GM23248 (cell line): ENCODE results near the gene NPAS3. TPM values are rescaled to one million over a fixed set of nuclear protein-coding genes. Genes with fewer than 3 reads are reported as not detected.

Experiments used
- DNase-seq: peaks from one replicate; pipeline ENCODE4 v3.0.0-alpha.2; 2015
- H2AFZ ChIP-seq: fragments of 200-600 bp; sonication (generic); 2 replicates; pipeline ENCODE4 v1.6.1; 2016; ENCODE audit warnings: antibody characterized with exemption
- H3F3A ChIP-seq: fragments of 200-600 bp; sonication (generic); 2 replicates; pipeline ENCODE4 v1.6.1; 2016; ENCODE audit warnings: mild to moderate bottlenecking, antibody characterized with exemption, mixed run types; ENCODE audit not compliant: insufficient read depth
- H3K27ac ChIP-seq: fragments of 200-600 bp; sonication (generic); 2 replicates; pipeline ENCODE4 v1.5.1; 2016; ENCODE audit warnings: mild to moderate bottlenecking
- H3K27me3 ChIP-seq: fragments of 200-600 bp; sonication (generic); replicated peaks from 2 replicates; pipeline ENCODE4 v1.6.1; 2016; ENCODE audit warnings: mild to moderate bottlenecking; ENCODE audit not compliant: insufficient read depth
- H3K36me3 ChIP-seq: fragments of 200-600 bp; sonication (generic); 2 replicates; pipeline ENCODE4 v1.6.1; 2016; ENCODE audit warnings: low read depth, mild to moderate bottlenecking
- H3K4me1 ChIP-seq: fragments of 200-600 bp; sonication (generic); 2 replicates; pipeline ENCODE4 v1.6.1; 2016; ENCODE audit warnings: mild to moderate bottlenecking; ENCODE audit not compliant: insufficient read depth
- H3K4me2 ChIP-seq: fragments of 200-600 bp; sonication (generic); one replicate; pipeline ENCODE4 v1.6.1; 2016; ENCODE audit warnings: mild to moderate bottlenecking; ENCODE audit not compliant: unreplicated experiment
- H3K4me3 ChIP-seq: fragments of 200-600 bp; sonication (generic); 2 replicates; pipeline ENCODE4 v1.5.1; 2016; ENCODE audit warnings: mild to moderate bottlenecking
- H3K79me2 ChIP-seq: fragments of 200-600 bp; sonication (generic); 2 replicates; pipeline ENCODE4 v1.6.1; 2016; ENCODE audit warnings: mild to moderate bottlenecking; ENCODE audit not compliant: insufficient read depth
- H3K9ac ChIP-seq: fragments of 200-600 bp; sonication (generic); 2 replicates; pipeline ENCODE4 v1.6.1; 2016; ENCODE audit warnings: mild to moderate bottlenecking
- H3K9me2 ChIP-seq: fragments of 200-600 bp; sonication (generic); 2 replicates; pipeline ENCODE4 v1.6.1; 2016; ENCODE audit warnings: mixed run types, mild to moderate bottlenecking, moderate library complexity; ENCODE audit not compliant: insufficient read depth
- H3K9me3 ChIP-seq: fragments of 200-600 bp; sonication (generic); one replicate; pipeline ENCODE4 v1.6.1; 2017; ENCODE audit warnings: low read depth
- H4K20me1 ChIP-seq: fragments of 200-600 bp; sonication (generic); 2 replicates; pipeline ENCODE4 v1.6.0; 2016; ENCODE audit not compliant: insufficient read depth
- EZH2 ChIP-seq: fragments of 200-600 bp; sonication (generic); IDR thresholded peaks from 2 replicates; pipeline ENCODE4 v1.6.1; 2018; ENCODE audit warnings: antibody characterized with exemption, mild to moderate bottlenecking; ENCODE audit not compliant: insufficient read depth, poor library complexity, severe bottlenecking
- EZH2phosphoT487 ChIP-seq: fragments of 200-600 bp; sonication (generic); IDR thresholded peaks from 2 replicates; pipeline ENCODE4 v1.6.1; 2018; ENCODE audit warnings: antibody characterized with exemption, moderate library complexity, mild to moderate bottlenecking, low read depth; ENCODE audit not compliant: insufficient read depth
- WGBS, 2 experiments: methylation state at CpG; one replicate each; pipeline ENCODE4 v1.1.6; 2015 to 2017; ENCODE audit warnings: low lambda C conversion rate in 2 of 2, low coverage in 1 of 2; ENCODE audit errors: missing lambda C conversion rate in 2 of 2; 5-methylcytosine and 5-hydroxymethylcytosine counted together
- in situ Hi-C: fragments of 300-500 bp; cut with MboI; formaldehyde crosslinking; loops from 2 replicates; pipeline ENCODE4 v1.15.0; 2020
- polyA plus RNA-seq: library from polyadenylated mRNA; unstranded; fragments of >200 nt; fragmentation: Nextera tagmentation; extraction: Ambion mirVana; gene quantifications from 2 replicates; pipeline ENCODE4 v1.2.1, GENCODE V29; 2016
- total RNA-seq: library from RNA; depleted of rRNA; stranded (reverse); fragments of >200 nt; shearing (Covaris generic); gene quantifications from 2 replicates; pipeline ENCODE4 v1.2.3, GENCODE V29; 2014

Gene NPAS3
- total and polyA plus RNA-seq, 2 experiments from 2014 or later: 0.65 TPM; not detected in 1

- WGBS, 2 experiments: 85 to 96% methylated on average over 2 of the region's 2 CpGs
- Histone ChIP-seq H3K9me2 (no peaks in the 10 kb centered on the region; the same call in 1 of the 2 replicates), H3K36me3 (no peaks in the 10 kb centered on the region), H3F3A (peaks cover 3% of the 10 kb centered on the region; the same call in 1 of the 2 replicates), H3K4me3 (no peak overlapping the region), H3K9ac (no peak overlapping the region), H2AFZ (no peak overlapping the region), H3K27me3 (0 out of 2 replicates have a peak, but pooled peaks cover 4% of the 10 kb centered on the region), H3K4me1 (peaks cover 7% of the 10 kb centered on the region), H3K4me2 (no peak overlapping the region), H3K27ac (no peak overlapping the region), H3K79me2 (no peaks in the 10 kb centered on the region), H3K9me3 (no peaks in the 10 kb centered on the region), H4K20me1 (no peaks in the 10 kb centered on the region)
- DNase-seq: no peak
- TF ChIP-seq EZH2 (no peak), EZH2phosphoT487 (no peak)
- in situ Hi-C loops: no loop called here
Measured at GRCh38 chr14:33809396-33809981, 870.8 kb downstream of the NPAS3 start.

DNA sequence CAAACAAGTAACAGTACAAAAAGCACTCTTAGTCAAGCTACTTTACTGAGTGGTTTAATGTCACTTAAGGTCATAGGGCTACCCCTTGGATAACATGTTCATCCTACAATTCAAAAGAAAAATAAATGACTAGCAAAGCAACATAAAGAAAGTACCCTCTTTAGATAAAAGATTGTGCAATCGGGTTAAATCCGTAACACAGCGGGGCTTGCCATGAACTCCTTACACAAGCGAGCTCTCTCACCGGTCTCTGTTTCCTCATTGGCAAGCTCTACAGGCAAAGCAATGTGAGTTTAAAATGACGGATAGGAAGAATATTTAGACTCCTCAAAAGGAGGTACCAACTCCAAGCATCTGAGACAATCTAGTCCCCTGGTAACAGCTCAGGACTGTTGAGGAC is 871.6 kb downstream of the NPAS3 start:
- H3K4me3 ChIP-seq: no peak overlapping the region
- H3K4me1 ChIP-seq: peaks cover 10% of the 10 kb centered on the region
- in situ Hi-C loops: no loop called here
- no peak for DNase-seq
- H4K20me1 ChIP-seq: no peaks in the 10 kb centered on the region
- TF ChIP-seq EZH2: no peak
- no peak for TF ChIP-seq EZH2phosphoT487
- no peak overlapping the region for H3K4me2 ChIP-seq
- H3K9me3 ChIP-seq: no peaks in the 10 kb centered on the region
- 0 out of 2 replicates have a peak, but pooled peaks cover 4% of the 10 kb centered on the region for H3K27me3 ChIP-seq
- H3K79me2 ChIP-seq: no peaks in the 10 kb centered on the region
- no peak overlapping the region for H3K27ac ChIP-seq
- no peaks in the 10 kb centered on the region for H3K36me3 ChIP-seq
- H3K9ac ChIP-seq: no peak overlapping the region
- peaks cover 8% of the 10 kb centered on the region; the same call in 1 of the 2 replicates for H3F3A ChIP-seq
- WGBS, 2 experiments: 92 to 96% methylated on average over 6 of the region's 6 CpGs
- no peak overlapping the region for H2AFZ ChIP-seq
- no peaks in the 10 kb centered on the region; the same call in 1 of the 2 replicates for H3K9me2 ChIP-seq

DNA sequence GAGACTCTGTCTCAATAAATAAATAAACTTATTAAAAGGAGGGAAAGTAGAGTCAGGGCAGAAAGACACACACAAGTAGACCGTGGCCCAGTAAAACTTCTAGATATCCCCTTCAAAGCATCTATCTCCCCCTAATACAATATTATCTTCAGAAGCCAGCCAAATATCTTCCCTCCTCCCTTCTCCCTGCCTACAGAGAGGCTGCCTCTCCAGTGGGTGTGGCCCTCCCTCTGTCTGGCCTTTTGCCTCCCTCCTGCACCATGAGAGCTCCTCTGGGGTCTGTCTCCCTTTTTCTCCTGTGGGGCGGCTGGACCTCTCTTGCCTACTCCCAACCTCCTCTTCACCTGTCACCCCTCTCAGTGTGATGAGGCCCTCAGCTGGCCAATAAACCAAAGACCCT is 873.0 kb downstream of the NPAS3 start:
- 86 to 87% methylated on average over 2 of the region's 2 CpGs for WGBS, 2 experiments
- Histone ChIP-seq H3K4me3 (no peak overlapping the region), H3K36me3 (no peaks in the 10 kb centered on the region), H3K4me1 (peaks cover 10% of the 10 kb centered on the region), H3K9ac (no peak overlapping the region), H3K9me3 (no peaks in the 10 kb centered on the region), H3K27me3 (0 out of 2 replicates have a peak, but pooled peaks cover 4% of the 10 kb centered on the region), H3F3A (peaks cover 8% of the 10 kb centered on the region; the same call in 1 of the 2 replicates), H3K9me2 (no peaks in the 10 kb centered on the region; the same call in 1 of the 2 replicates), H3K27ac (no peak overlapping the region), H2AFZ (no peak overlapping the region), H3K4me2 (no peak overlapping the region), H4K20me1 (no peaks in the 10 kb centered on the region), H3K79me2 (no peaks in the 10 kb centered on the region)
- in situ Hi-C loops: no loop called here
- TF ChIP-seq EZH2phosphoT487 (no peak), EZH2 (no peak)
- no peak for DNase-seq

- H3K79me2 ChIP-seq: no peaks in the 10 kb centered on the region
- no peak for DNase-seq
- no peaks in the 10 kb centered on the region for H3K36me3 ChIP-seq
- no peaks in the 10 kb centered on the region for H4K20me1 ChIP-seq
- in situ Hi-C loops: no loop called here
- H3K9ac ChIP-seq: no peak overlapping the region
- peaks cover 10% of the 10 kb centered on the region for H3K4me1 ChIP-seq
- H3K9me3 ChIP-seq: no peaks in the 10 kb centered on the region
- TF ChIP-seq EZH2: no peak
- no peak for TF ChIP-seq EZH2phosphoT487
- WGBS, 2 experiments: 88 to 89% methylated on average over 7 of the region's 7 CpGs
- peaks cover 4% of the 10 kb centered on the region; the same call in 1 of the 2 replicates for H3K27me3 ChIP-seq
- no peak overlapping the region for H3K4me3 ChIP-seq
- no peak overlapping the region for H2AFZ ChIP-seq
- no peaks in the 10 kb centered on the region; the same call in 1 of the 2 replicates for H3K9me2 ChIP-seq
- H3K4me2 ChIP-seq: no peak overlapping the region
- H3F3A ChIP-seq: peaks cover 8% of the 10 kb centered on the region; the same call in 1 of the 2 replicates
- no peak overlapping the region for H3K27ac ChIP-seq
Measured at GRCh38 chr14:33812181-33812580, 873.5 kb downstream of the NPAS3 start.
